GM12891 (cell line): Measurements from ENCODE around the gene LRIG2.

Source experiments
- POLR2A ChIP-seq: IDR thresholded peaks from 2 replicates; pipeline ENCODE4 v1.6.1; 2011; ENCODE audit warnings: low read depth, low read length, control low read depth
- POLR2AphosphoS5 ChIP-seq: IDR thresholded peaks from 2 replicates; pipeline ENCODE4 v1.6.1; 2011; ENCODE audit warnings: low read depth, low read length, control low read depth
- SPI1 ChIP-seq: IDR thresholded peaks from 2 replicates; pipeline ENCODE4 v1.6.1; 2011; ENCODE audit warnings: low read depth, low read length, control low read depth
- TAF1 ChIP-seq: IDR thresholded peaks from 2 replicates; pipeline ENCODE4 v1.6.1; 2011; ENCODE audit warnings: low read depth, low read length, control low read depth

DNA sequence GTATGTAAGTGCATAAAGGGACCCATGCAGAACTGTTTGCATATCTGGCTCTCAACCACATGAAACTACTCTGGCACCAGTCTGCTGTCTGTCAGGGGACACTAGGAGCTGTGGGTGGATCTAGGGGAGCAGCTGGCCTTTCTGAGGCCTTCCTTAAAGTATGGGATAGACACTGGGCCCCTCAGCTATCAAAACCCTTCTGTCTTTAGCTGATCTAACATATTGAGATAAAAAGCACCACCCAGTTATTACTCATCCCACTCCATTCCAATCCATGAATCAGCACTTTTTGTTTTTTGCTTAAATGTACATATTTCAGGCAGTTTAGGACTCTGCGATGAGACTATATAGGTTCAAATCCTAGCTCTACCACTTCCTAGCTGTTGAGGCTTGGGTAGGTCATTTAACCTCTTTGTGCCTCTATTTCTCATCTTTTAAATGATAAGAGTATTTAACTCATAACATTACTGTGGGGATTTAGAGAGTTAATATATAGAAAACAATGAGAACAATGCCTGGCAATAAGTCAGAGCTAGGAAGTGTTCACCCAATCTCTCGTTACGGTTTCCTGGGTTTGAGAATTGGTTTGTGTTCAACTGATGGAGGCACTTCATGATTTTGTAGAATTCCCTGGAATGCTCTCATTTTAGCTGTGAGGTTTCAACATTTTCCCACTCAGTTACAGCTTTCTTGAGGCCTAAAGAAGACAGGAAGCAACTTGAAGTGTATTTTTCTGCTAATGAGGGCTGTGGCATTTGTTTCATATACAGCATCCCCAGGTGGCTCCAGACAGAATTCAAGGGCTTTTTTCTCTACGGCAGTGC is 68.9 kb downstream of the LRIG2 start:
- no peak for TF ChIP-seq POLR2AphosphoS5
- no peak for TF ChIP-seq TAF1
- no peak for TF ChIP-seq SPI1
- no peak for TF ChIP-seq POLR2A
